Astrocyte (in vitro differentiated cells and primary cell): ENCODE measurements around the gene CPTP.

Source experiments
- CTCF ChIP-seq: IDR thresholded peaks from 2 replicates; pipeline ENCODE4 v1.5.1; 2011; ENCODE audit warnings: low read depth, mild to moderate bottlenecking, inconsistent platforms, low read length, moderate library complexity; ENCODE audit not compliant: insufficient read depth
- EZH2 ChIP-seq: IDR thresholded peaks from 2 replicates; pipeline ENCODE4 v1.6.1; 2012; ENCODE audit warnings: mild to moderate bottlenecking, low read length, inconsistent platforms; ENCODE audit not compliant: insufficient read depth

DNA sequence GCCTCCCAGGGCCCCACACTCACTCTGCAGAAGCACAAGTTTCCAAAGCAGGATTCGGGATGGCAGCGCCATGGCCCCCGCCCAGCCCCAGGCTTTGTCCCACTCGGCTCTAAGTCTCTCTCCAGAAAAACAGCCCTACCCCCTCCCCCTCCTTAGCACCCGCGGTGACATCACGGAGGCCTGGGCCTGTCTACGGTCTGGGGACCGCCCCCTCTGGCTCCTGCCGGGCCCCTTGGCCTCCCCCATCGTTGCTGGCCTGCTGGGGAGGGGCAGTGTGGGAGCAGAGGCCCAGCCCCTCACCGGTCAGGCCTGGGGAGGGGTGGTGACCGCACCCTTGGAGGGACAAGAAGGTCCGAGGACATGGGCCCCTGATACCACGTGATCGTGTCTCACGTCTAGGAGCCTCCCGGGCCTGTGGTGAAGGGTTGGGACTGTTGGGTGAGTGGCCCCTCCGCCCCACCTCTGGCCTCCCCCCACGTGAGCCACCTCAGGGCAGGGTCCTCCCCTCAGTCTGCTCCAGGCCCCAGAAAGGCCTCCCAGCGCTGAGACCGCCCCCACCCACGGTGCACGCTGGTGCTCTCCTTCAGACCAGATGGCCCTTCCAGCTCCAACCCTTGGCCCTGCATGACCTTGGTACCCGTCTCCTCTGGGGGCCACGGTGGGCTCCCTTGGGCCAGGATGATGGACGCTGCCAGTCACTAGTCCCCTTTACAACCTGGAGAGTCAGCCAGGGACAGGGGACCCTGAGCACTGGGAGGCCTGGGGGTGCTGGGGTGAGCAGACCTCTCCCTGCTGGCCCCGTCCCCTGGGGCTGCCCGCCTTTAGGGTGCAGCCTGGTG lies 34.0 kb downstream of the CPTP start, which contains the start of gene MXRA8:
- TF ChIP-seq CTCF (no peak), EZH2 (no peak)
